Stimulated activated CD8-positive, alpha-beta memory T cell treated with anti-CD3 and anti-CD28 coated beads, Interleukin-7, amount 100 ng/mL, for 48 hours (primary cell): ENCODE data around the gene SDK1.

Experiments used
- DNase-seq, 2 donors: peaks; one replicate each; pipeline ENCODE4 v3.0.0-alpha.2; 2020; ENCODE audit warnings: low read depth in 1 of 2; ENCODE audit errors: extremely low read depth in 1 of 2

Gene SDK1

GRCh38 chr7:4025694-4026615 is 724.9 kb downstream of the SDK1 start:
- no peak for DNase-seq

- DNase-seq, result no peak
Observed at GRCh38 chr7:4026941-4027486, 726.0 kb downstream of the SDK1 start.

- no peak for DNase-seq
Observed at GRCh38 chr7:4028221-4028620, 727.2 kb downstream of the SDK1 start.

- no peak for DNase-seq
Observed at GRCh38 chr7:4029941-4030340, 728.9 kb downstream of the SDK1 start.

- DNase-seq, result no peak
Observed at GRCh38 chr7:4030346-4030950, 729.4 kb downstream of the SDK1 start.

GRCh38 chr7:4033996-4034395 is 732.9 kb downstream of the SDK1 start:
- no peak for DNase-seq

GRCh38 chr7:4037308-4037707 is 736.3 kb downstream of the SDK1 start:
- no peak for DNase-seq

- no peak for DNase-seq
Observed at GRCh38 chr7:4037877-4038276, 736.8 kb downstream of the SDK1 start.

GRCh38 chr7:4040109-4040928 is 739.3 kb downstream of the SDK1 start:
- no peak for DNase-seq

GRCh38 chr7:4042402-4043045 is 741.5 kb downstream of the SDK1 start:
- DNase-seq, result no peak

GRCh38 chr7:4043988-4044387 is 742.9 kb downstream of the SDK1 start:
- no peak for DNase-seq

GRCh38 chr7:4045450-4045849 is 744.4 kb downstream of the SDK1 start:
- DNase-seq, result no peak

GRCh38 chr7:4045975-4046374 is 744.9 kb downstream of the SDK1 start:
- DNase-seq, result no peak

- DNase-seq, result no peak
Observed at GRCh38 chr7:4048336-4048735, 747.3 kb downstream of the SDK1 start.

- no peak for DNase-seq
Observed at GRCh38 chr7:4049202-4049601, 748.1 kb downstream of the SDK1 start.

GRCh38 chr7:4050126-4050660 is 749.1 kb downstream of the SDK1 start:
- no peak for DNase-seq

GRCh38 chr7:4051696-4052095 is 750.6 kb downstream of the SDK1 start:
- no peak for DNase-seq

GRCh38 chr7:4052130-4052529 is 751.1 kb downstream of the SDK1 start:
- no peak for DNase-seq

- DNase-seq, result no peak
Observed at GRCh38 chr7:4054158-4054557, 753.1 kb downstream of the SDK1 start.

GRCh38 chr7:4056552-4057288 is 755.7 kb downstream of the SDK1 start:
- DNase-seq, result no peak
